Measurements from ENCODE around the gene OXCT1. TPM values are rescaled to one million over a fixed set of nuclear protein-coding genes. Genes with fewer than 3 reads are reported as not detected.

The OXCT1 gene
- total and polyA plus RNA-seq, 9 of the 15 experiments (the other 6 are each of a cell fraction or from before 2014, with no cell fraction given): 24.7 to 61.2 (median 41.9) TPM

- no peak for TF ChIP-seq AFF1 (IDR thresholded peaks at IDR 0.05; ENCODE audit: low read depth in 1 of 2, partially characterized antibody in 2 of 2)
- TF ChIP-seq GABPA (tag; conservative IDR thresholded peaks at IDR 0.05; ENCODE audit: low read depth): no peak
- TF ChIP-seq FOXJ2 (tag; IDR thresholded peaks at IDR 0.05): no peak
- no peak for TF ChIP-seq ZNF311 (CRISPR knock-in tag; IDR thresholded peaks at IDR 0.05)
- TF ChIP-seq USF1 (CRISPR knock-in tag; IDR thresholded peaks at IDR 0.05): no peak
- TF ChIP-seq HLTF (IDR thresholded peaks at IDR 0.05): no peak
- no peak for TF ChIP-seq TCF7 (IDR thresholded peaks at IDR 0.05; ENCODE audit: borderline replicate concordance)
- TF ChIP-seq, protein P1, sequence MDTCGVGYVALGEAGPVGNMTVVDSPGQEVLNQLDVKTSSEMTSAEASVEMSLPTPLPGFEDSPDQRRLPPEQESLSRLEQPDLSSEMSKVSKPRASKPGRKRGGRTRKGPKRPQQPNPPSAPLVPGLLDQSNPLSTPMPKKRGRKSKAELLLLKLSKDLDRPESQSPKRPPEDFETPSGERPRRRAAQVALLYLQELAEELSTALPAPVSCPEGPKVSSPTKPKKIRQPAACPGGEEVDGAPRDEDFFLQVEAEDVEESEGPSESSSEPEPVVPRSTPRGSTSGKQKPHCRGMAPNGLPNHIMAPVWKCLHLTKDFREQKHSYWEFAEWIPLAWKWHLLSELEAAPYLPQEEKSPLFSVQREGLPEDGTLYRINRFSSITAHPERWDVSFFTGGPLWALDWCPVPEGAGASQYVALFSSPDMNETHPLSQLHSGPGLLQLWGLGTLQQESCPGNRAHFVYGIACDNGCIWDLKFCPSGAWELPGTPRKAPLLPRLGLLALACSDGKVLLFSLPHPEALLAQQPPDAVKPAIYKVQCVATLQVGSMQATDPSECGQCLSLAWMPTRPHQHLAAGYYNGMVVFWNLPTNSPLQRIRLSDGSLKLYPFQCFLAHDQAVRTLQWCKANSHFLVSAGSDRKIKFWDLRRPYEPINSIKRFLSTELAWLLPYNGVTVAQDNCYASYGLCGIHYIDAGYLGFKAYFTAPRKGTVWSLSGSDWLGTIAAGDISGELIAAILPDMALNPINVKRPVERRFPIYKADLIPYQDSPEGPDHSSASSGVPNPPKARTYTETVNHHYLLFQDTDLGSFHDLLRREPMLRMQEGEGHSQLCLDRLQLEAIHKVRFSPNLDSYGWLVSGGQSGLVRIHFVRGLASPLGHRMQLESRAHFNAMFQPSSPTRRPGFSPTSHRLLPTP (IDR thresholded peaks at IDR 0.05; ENCODE audit: borderline replicate concordance, extremely low read depth, insufficient read length): no peak
- no peak for TF ChIP-seq TEAD2 (tag; IDR thresholded peaks at IDR 0.05)
- TF ChIP-seq ZNF551 (CRISPR knock-in tag; IDR thresholded peaks at IDR 0.05): no peak
- TF ChIP-seq ZNF133 (CRISPR knock-in tag; IDR thresholded peaks at IDR 0.05): no peak
- no peak for TF ChIP-seq SUPT5H (IDR thresholded peaks at IDR 0.05)
- TF ChIP-seq, protein P2, sequence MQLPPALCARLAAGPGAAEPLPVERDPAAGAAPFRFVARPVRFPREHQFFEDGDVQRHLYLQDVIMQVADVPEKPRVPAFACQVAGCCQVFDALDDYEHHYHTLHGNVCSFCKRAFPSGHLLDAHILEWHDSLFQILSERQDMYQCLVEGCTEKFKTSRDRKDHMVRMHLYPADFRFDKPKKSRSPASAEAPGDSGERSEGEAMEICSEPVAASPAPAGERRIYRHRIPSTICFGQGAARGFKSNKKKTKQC (CRISPR knock-in tag; IDR thresholded peaks at IDR 0.05): no peak
- TF ChIP-seq PCBP2 (IDR thresholded peaks at IDR 0.05; ENCODE audit: low read depth, low read length, poor library complexity, severe bottlenecking): no peak
- no peak for TF ChIP-seq JUNB (CRISPR knock-in tag; conservative IDR thresholded peaks at IDR 0.05)
- TF ChIP-seq NUFIP1 (IDR thresholded peaks at IDR 0.05; ENCODE audit: partially characterized antibody): no peak
- TF ChIP-seq NFRKB (IDR thresholded peaks at IDR 0.05; ENCODE audit: low read depth): no peak
- TF ChIP-seq ETS2 (tag; IDR thresholded peaks at IDR 0.05; ENCODE audit: borderline replicate concordance, poor library complexity, severe bottlenecking): no peak
Measured at GRCh38 chr5:41738710-41739354, 131.4 kb downstream of the OXCT1 start (continued).

Measured in K562 (cell line).